ENCODE data around the gene ABCF2.

GRCh38 chr7:151211155-151211772 lies 15.7 kb downstream of the ABCF2 start:
- no peak for TF ChIP-seq CTCF (conservative IDR thresholded peaks at IDR 0.05 in 1 of 2, IDR thresholded peaks at IDR 0.05 in 1 of 2; ENCODE audit: extremely low read depth in 1 of 2, insufficient read depth in 1 of 2, low read depth in 1 of 2, low read length in 2 of 2)
- TF ChIP-seq EZH2 (IDR thresholded peaks at IDR 0.05; ENCODE audit: borderline replicate concordance, low read length), result no peak
